ENCODE results near the gene FLG. TPM values are rescaled to one million over a fixed set of nuclear protein-coding genes. Genes with fewer than 3 reads are reported as not detected.
A peak's percentile ranks its signal among the peaks of the same experiment; 100 is the strongest.
"Not testable (repeated sequence)": the region's sequence is repeated elsewhere in the genome, so short reads cannot be mapped to it uniquely, and the experiment has no call there.

Gene FLG
- polyA plus RNA-seq, 6 donors from 2014 or later = not detected

DNA sequence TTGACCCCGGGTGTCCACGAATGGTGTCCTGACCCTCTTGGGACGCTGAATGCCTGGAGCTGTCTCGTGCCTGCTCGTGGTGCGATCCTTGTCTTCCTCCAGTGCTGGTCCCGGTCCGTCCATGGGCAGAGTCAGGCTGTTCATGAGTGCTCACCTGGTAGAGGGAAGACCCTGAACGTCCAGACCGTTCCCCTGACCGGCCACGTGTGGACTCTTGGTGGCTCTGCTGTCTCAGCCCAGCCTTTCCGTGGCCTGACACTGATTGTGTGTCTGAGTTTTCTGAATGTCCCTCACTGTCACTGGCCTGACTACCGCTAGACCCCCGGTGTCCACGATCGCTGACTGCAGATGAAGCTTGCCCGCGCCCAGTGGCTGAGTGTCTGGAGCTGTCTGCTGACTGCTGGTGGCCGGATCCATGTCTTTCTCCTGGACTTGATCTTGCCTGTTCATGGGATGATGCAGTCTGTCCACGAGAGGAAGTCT lies 11.7 kb downstream of the FLG start:
- ATAC-seq (ENCODE audit: low read depth in 2 of 2) (no peak), DNase-seq (no peak)
- Mint-ChIP-seq H3K4me3 (no peak overlapping the region), H3K27me3 (peaks cover 0 to 8% (median 4%) of the 10 kb centered on the region in 3 donors), H3K36me3 (no peaks in the 10 kb centered on the region), H3K4me1 (no peaks in the 10 kb centered on the region), H3K9me3 (peaks cover 2 to 28% (median 8%) of the 10 kb centered on the region in 7 donors), H3K27ac (peak overlapping the region in 1 of 6 donors; percentile 44)

- H3K4me3 Mint-ChIP-seq = peak overlapping the region in 1 of 8 donors; percentile 70
- H3K27ac Mint-ChIP-seq; H3K27me3 Mint-ChIP-seq; DNase-seq; ATAC-seq (ENCODE audit: low read depth in 2 of 2); H3K4me1 Mint-ChIP-seq; H3K36me3 Mint-ChIP-seq: not testable (repeated sequence)
- H3K9me3 Mint-ChIP-seq = peaks cover 5 to 28% (median 8%) of the 10 kb centered on the region in 7 donors
Measured at GRCh38 chr1:152312169-152312568, 12.9 kb downstream of the FLG start.

DNA sequence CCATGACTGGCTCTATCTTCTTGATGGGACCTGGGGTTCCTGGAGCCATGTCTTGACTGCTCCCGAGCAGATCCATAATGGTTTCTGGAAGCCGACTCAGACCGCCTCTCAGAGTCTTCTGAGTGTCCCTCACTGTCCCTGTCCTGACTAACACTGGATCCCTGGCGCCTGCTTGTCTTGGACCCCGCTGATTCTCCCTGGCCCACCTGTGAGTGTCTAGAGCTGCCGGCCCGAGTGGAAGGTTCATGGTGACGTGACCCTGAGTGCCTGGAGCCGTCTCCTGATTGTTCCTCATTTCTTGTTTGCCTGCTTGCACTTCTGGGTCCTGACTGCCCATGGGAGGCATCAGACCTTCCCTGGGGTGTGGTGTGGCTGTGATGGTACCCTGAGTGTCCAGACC lies 15.1 kb downstream of the FLG start:
- DNase-seq (no peak), ATAC-seq (ENCODE audit: low read depth in 2 of 2) (no peak)
- Mint-ChIP-seq H3K36me3 (no peaks in the 10 kb centered on the region), H3K4me1 (no peaks in the 10 kb centered on the region), H3K27ac (peak overlapping the region in 1 of 6 donors; percentile 83), H3K9me3 (peaks cover 5 to 28% (median 8%) of the 10 kb centered on the region in 7 donors), H3K27me3 (peaks cover 0 to 8% (median 4%) of the 10 kb centered on the region in 3 donors), H3K4me3 (no peak overlapping the region)

GRCh38 chr1:152309320-152309901 lies 15.6 kb downstream of the FLG start:
- H3K9me3 Mint-ChIP-seq = peaks cover 4 to 33% (median 8%) of the 10 kb centered on the region in 7 donors
- H3K27me3 Mint-ChIP-seq; ATAC-seq (ENCODE audit: low read depth in 2 of 2); H3K36me3 Mint-ChIP-seq; DNase-seq; H3K4me1 Mint-ChIP-seq; H3K27ac Mint-ChIP-seq; H3K4me3 Mint-ChIP-seq: not testable (repeated sequence)

DNA sequence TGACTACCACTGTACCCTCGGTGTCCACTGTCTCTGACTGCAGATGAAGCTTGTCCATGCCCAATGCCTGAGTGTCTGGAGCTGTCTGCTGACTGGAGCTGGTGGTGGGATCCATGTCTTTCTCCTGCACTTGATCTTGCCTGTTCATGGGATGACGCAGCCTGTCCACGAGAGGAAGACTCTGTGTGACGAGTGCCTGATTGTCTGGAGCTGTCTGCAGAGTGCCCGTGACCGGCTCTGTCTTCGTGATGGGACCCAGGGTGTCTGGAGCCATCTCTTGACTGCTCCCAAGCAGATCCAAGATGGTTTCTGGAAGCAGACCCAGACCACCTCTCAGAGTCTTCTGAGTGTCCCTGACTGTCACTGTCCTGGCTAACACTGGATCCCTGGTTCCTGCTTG lies 16.3 kb downstream of the FLG start:
- not testable (repeated sequence) for ATAC-seq (ENCODE audit: low read depth in 2 of 2); H3K36me3 Mint-ChIP-seq; DNase-seq; H3K27me3 Mint-ChIP-seq; H3K27ac Mint-ChIP-seq; H3K4me1 Mint-ChIP-seq; H3K4me3 Mint-ChIP-seq
- peaks cover 2 to 35% (median 8%) of the 10 kb centered on the region in 7 donors for H3K9me3 Mint-ChIP-seq

DNA sequence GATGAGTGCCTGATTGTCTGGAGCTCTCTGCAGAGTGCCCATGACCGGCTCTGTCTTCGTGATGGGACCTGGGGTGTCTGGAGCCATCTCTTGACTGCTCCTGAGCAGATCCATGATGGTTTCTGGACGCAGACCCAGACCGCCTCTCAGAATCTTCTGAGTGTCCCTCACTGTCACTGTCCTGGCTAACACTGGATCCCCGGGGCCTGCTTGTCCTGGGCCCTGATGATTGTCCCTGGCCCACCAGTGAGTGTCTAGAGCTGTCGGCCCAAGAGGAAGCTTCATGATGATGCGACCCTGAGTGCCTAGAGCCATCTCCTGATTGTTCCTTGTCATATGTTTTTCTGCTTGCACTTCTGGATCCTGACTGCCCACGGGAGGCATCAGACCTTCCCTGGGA lies 17.1 kb downstream of the FLG start:
- Mint-ChIP-seq H3K4me3 (peak overlapping the region in 1 of 8 donors; percentile 60), H3K9me3 (peaks cover 2 to 35% (median 8%) of the 10 kb centered on the region in 7 donors)
- H3K27ac Mint-ChIP-seq; H3K27me3 Mint-ChIP-seq; ATAC-seq (ENCODE audit: low read depth in 2 of 2); H3K36me3 Mint-ChIP-seq; DNase-seq; H3K4me1 Mint-ChIP-seq: not testable (repeated sequence)

DNA sequence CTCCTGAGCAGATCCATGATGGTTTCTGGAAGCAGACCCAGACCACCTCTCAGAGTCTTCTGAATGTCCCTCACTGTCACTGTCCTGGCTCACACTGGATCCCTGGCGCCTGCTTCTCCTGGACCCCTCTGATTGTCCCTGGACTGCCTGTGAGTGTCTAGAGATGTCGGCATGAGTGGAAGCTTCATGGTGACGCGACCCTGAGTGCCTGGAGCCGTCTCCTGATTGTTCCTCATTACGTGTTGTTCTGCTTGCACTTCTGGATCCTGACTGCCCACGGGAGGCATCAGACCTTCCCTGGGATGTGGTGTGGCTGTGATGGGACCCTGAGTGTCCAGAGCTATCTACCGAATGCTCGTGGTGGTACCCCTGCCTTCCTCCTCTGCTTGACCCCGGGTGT lies 18.9 kb downstream of the FLG start:
- H3K27ac Mint-ChIP-seq; DNase-seq; H3K4me1 Mint-ChIP-seq; H3K27me3 Mint-ChIP-seq; ATAC-seq (ENCODE audit: low read depth in 2 of 2); H3K36me3 Mint-ChIP-seq: not testable (repeated sequence)
- H3K4me3 Mint-ChIP-seq = peak overlapping the region in 1 of 8 donors; percentile 21
- peaks cover 2 to 27% (median 8%) of the 10 kb centered on the region in 7 donors for H3K9me3 Mint-ChIP-seq

GRCh38 chr1:152304773-152305172 lies 20.3 kb downstream of the FLG start:
- not testable (repeated sequence) for H3K27ac Mint-ChIP-seq; H3K4me1 Mint-ChIP-seq; DNase-seq; H3K27me3 Mint-ChIP-seq; H3K36me3 Mint-ChIP-seq; ATAC-seq (ENCODE audit: low read depth in 2 of 2)
- Mint-ChIP-seq H3K9me3 (peaks cover 2 to 17% (median 8%) of the 10 kb centered on the region in 7 donors), H3K4me3 (peak overlapping the region in 1 of 8 donors; percentile 22)

GRCh38 chr1:152303139-152303872 lies 21.7 kb downstream of the FLG start:
- ATAC-seq (ENCODE audit: low read depth in 2 of 2); DNase-seq; H3K27me3 Mint-ChIP-seq; H3K9me3 Mint-ChIP-seq; H3K27ac Mint-ChIP-seq; H3K4me1 Mint-ChIP-seq; H3K36me3 Mint-ChIP-seq: not testable (repeated sequence)
- peak overlapping the region in 1 of 8 donors; percentile 18 for H3K4me3 Mint-ChIP-seq

GRCh38 chr1:152256394-152256793 lies 68.6 kb downstream of the FLG start:
- not testable (repeated sequence) for DNase-seq; ATAC-seq (ENCODE audit: low read depth in 2 of 2); H3K36me3 Mint-ChIP-seq; H3K4me3 Mint-ChIP-seq; H3K4me1 Mint-ChIP-seq; H3K27ac Mint-ChIP-seq
- Mint-ChIP-seq H3K9me3 (peaks cover 5 to 35% (median 14%) of the 10 kb centered on the region in 7 donors), H3K27me3 (peaks cover 0 to 12% (median 8%) of the 10 kb centered on the region in 3 donors)

Other genes with a start within 250 kb of the FLG start
- not detected for gene TCHHL1, start 236.2 kb downstream of the FLG start, polyA plus RNA-seq (ENCODE audit: low read depth in 6 of 6)
- gene TCHH, start 209.8 kb downstream of the FLG start, polyA plus RNA-seq (ENCODE audit: low read depth in 6 of 6) = not detected
- gene RPTN, start 166.0 kb downstream of the FLG start, polyA plus RNA-seq (ENCODE audit: low read depth in 6 of 6) = not detected
- gene HRNR, start 101.0 kb downstream of the FLG start, polyA plus RNA-seq (ENCODE audit: low read depth in 6 of 6) = not detected
- under 1 TPM in 1 of 6 donors, not detected in 5; 0.18 TPM for gene FLG2, start 34.8 kb upstream of the FLG start, polyA plus RNA-seq (ENCODE audit: low read depth in 6 of 6)
- not detected for gene CRNN, start 89.0 kb upstream of the FLG start, polyA plus RNA-seq (ENCODE audit: low read depth in 6 of 6)
- not detected for gene LCE5A, start 185.6 kb upstream of the FLG start, polyA plus RNA-seq (ENCODE audit: low read depth in 6 of 6)
- not detected for gene CRCT1, start 189.2 kb upstream of the FLG start, polyA plus RNA-seq (ENCODE audit: low read depth in 6 of 6)
- gene LCE3E, start 241.5 kb upstream of the FLG start, polyA plus RNA-seq (ENCODE audit: low read depth in 6 of 6) = not detected